ENCODE results near the gene PPP2R2C.

DNA sequence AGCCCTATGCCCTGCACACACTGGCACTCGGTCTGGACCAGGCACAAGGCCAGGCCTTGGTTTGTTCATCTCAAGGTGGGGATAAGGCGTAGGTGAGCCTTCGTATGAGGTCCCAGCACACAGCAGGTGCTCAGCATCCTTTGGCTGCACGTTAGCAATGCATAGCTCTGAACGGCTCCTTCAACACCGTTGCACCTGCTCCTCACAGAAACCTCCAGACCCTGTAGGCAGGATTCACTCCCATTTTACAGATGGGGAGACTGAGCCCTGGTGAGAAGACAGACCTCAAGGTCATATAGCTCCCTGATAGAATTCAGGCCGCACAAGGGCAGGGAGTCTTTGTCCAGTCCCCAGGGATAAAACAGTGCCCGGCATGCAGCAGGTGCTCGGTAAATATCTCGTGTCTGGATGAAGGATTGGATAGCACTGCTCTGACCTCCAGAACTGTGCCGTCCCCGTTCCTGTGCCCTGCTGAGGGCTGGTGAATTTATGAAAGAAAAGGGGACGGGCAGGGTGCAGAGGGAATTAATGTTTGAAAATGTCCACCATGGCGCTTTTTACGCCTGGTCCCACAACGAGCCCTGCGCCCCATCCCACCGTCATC, 2.4 kb downstream of the PPP2R2C start:
- TF ChIP-seq, protein P1, sequence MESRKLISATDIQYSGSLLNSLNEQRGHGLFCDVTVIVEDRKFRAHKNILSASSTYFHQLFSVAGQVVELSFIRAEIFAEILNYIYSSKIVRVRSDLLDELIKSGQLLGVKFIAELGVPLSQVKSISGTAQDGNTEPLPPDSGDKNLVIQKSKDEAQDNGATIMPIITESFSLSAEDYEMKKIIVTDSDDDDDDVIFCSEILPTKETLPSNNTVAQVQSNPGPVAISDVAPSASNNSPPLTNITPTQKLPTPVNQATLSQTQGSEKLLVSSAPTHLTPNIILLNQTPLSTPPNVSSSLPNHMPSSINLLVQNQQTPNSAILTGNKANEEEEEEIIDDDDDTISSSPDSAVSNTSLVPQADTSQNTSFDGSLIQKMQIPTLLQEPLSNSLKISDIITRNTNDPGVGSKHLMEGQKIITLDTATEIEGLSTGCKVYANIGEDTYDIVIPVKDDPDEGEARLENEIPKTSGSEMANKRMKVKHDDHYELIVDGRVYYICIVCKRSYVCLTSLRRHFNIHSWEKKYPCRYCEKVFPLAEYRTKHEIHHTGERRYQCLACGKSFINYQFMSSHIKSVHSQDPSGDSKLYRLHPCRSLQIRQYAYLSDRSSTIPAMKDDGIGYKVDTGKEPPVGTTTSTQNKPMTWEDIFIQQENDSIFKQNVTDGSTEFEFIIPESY (IDR thresholded peaks at IDR 0.05; ENCODE audit: borderline replicate concordance, low read depth), result no peak
- TF ChIP-seq, protein P2, sequence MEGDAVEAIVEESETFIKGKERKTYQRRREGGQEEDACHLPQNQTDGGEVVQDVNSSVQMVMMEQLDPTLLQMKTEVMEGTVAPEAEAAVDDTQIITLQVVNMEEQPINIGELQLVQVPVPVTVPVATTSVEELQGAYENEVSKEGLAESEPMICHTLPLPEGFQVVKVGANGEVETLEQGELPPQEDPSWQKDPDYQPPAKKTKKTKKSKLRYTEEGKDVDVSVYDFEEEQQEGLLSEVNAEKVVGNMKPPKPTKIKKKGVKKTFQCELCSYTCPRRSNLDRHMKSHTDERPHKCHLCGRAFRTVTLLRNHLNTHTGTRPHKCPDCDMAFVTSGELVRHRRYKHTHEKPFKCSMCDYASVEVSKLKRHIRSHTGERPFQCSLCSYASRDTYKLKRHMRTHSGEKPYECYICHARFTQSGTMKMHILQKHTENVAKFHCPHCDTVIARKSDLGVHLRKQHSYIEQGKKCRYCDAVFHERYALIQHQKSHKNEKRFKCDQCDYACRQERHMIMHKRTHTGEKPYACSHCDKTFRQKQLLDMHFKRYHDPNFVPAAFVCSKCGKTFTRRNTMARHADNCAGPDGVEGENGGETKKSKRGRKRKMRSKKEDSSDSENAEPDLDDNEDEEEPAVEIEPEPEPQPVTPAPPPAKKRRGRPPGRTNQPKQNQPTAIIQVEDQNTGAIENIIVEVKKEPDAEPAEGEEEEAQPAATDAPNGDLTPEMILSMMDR (IDR thresholded peaks at IDR 0.05), result no peak

Measured in SK-N-SH (cell line).